GM11168 (cell line): ENCODE measurements around the gene STRBP.

ENCODE experiments used
- in situ Hi-C: fragments of 300-500 bp; cut with MboI; formaldehyde crosslinking; loops from one replicate; pipeline ENCODE4 v1.12.0; 2022; ENCODE audit warnings: low sequenced_read_pairs; ENCODE audit not compliant: unreplicated experiment

Gene STRBP

DNA sequence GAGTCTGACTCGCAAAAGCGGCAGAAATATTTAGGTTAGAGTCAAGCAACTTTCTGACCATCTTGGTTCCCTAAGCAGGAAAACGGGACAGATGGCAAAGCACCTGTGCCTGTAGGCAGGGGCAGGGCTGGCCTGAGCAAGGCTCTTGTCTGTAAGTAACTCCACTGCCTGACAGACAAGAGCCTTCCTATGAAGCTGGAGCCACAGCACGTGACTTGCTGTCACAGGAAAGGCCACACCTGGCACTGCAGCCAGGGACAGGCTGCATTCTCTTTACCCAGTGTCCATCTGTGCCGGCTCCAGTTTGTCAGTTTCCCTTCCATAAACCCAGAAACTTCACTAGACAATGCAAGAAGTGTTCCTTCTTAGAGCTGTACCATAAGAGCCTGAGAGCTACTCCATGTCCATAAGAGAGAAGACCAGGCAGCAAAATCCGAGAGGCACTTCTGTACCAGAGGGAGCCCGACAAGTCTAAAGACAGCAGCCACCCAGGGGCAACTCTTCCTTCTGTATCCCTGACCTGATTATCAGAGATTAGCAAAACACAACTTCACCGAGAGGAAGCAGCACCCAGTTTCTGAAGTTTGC lies 156.9 kb downstream of the STRBP start:
- in situ Hi-C loops, result no loop called here

DNA sequence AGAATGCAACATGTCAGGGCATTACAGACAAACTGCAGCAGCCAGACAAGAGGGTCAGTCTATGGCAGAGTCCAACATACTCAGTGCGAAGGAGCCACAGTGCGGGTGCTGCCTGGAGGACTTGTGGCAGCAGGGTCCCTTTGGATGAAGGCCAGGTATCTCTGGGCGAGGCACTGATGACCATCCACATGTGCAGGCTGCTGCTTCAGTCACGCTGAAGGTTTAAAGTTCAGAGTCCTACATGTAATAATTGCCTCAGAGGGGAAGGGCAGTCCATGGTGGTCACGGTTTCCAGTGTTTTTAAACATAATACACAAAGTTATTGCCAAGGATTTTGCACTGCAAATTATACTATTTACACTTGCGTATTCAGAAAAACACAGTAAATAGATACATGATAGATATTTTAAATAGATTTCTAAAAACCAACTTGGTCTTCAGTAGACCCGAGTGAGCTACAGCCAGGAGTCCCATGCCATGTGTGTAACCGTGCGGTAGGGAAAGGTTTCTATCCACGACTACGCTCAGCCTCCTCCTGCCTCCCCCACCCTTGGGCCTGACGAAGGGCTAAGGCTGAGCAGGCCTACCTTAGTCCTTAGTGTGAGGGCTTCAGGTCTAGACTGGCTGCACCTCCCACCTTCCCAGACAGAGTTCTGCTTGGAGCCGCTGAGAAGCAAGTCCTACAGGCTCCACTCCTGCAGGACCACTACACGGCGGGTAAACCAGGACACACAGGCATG lies 158.7 kb downstream of the STRBP start:
- in situ Hi-C loops, result no loop called here

DNA sequence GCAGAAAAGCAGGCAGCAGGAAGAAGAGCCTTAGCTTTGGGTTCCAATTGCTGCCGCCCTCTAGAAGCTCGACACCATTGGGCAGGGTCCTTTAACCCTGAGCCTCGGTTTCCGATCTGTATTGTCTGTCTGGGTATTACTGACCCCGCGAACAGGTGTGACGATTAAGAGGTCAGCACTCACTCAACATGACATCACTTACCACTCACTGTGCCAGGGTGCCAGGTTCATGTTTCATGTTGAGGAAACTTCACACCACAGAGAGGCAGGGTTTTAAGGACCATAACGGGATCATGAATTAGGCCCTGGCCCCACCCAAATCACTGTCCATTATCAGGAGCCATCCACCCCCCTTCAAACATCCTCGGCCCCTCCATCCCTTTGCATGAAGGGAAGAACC lies 159.4 kb downstream of the STRBP start:
- in situ Hi-C loops, result no loop called here

DNA sequence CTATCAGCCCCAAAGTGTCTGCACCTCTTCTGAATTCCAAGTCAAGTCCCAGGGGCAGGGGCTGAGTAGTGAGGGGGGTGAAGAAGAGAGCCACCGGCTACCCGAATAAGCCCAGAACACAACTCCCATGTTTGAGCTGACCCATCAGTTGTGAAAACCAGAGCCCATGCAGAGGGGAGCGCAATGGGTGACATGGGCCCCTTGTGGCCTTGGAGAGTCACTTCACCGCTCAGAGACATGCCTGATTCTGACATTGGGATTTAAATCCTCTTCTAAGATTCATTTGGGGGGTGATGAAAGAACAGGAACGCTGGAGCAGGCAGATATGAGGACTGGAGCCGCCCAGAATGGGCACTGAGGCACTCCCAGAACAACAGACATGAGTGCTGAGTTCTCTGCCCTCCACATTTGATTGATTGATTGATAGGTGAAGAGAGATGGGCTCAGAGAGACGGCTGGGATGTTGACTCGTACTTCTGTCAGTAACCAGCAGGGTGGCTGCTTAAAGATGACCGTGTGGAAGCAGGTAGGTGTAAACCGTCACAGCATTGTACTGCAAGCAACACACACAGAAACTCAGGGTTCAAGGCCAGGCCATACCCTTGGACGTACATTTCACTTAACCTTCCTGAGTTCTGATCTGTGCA lies 160.6 kb downstream of the STRBP start:
- in situ Hi-C loops, result no loop called here

DNA sequence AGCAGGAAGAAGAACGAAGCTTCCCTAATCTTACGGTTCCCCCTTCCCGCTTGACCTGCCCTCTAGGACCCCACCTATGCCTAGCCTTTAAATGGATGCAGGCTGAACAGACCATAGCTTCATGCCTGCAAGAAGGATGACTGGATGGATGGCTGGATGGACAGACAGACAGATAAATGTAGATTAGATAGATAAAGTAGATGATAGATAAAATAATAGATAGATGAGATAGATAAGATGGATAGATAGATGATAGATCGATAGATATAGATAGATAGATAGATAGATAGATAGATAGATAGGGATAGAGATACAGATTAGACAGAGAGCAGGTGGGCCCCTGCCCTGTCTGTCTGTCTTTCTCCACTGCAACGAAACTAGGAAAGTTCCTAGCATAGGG lies 162.9 kb downstream of the STRBP start:
- in situ Hi-C loops, result no loop called here

DNA sequence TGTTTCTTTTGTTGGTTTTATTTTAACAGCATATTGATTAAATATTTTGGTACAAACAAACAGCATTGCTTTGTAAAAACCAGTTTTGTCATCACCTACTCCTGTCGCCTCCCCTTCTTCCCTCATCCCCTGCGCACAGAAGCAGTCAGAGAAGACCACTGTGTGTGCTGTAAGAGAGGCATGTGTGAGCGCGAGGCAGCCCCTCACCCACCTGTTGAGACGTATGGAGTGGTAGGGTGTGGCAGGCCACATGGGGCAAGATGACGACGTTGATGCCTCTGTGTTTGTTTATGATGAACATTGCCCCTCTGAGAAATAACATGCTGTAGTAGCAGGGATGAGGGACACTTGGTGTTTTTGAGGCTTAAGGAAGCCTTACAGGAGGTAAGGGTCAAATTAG lies 163.6 kb downstream of the STRBP start:
- in situ Hi-C loops, result no loop called here

DNA sequence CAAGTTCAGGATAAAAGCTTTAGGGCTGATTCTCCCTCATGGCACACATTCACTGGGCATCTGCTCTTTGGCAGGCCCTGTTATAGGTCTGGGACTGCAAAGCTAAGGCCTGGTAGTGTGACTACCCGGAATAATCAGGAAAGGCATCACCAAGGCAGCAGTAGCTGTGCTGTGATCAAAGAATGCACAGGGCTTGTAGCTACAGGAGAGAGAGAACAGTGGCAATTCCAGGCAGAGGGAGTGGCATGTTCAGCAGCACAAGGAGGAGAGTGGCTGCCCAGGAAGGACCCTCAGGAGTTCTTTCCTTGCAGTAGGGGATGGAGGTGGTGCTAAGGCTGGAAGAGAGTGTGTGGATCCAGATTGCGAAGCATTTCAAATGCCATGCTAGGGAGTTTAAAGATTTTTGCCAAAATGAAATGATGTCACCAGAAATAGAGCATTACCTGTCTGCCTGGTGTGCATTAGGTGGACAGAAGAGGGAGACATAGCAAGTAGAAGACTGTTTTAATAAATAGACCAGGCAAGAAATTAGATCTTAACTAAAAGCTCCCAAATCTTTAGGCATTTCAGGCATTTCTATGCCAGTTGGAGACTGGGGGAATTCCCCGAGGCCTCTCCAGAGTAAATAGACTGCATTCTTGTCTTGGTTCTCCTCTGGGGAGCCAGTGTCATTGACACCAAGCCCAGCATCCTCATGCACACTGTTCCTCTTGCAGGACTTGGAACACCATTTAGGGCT lies 165.8 kb downstream of the STRBP start:
- in situ Hi-C loops, result no loop called here

DNA sequence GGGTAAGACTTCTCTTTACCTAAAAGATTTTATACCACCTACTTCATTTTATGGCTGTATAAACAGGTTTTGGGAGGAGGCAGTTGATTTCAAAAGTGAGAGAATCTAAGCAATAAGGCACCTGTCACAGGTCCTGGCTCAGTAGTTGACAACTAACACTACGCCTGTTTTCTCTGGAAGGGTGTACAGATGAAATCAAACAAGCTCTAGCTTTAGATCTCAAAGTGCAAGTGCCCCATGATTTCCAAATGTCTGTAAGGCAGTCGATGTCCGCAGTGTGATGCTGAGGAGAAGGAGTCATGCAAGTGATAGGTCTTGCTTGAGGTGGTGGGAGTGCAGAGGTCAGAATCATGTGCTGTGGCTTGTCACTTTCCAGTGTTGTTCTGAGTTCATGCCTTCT lies 168.8 kb downstream of the STRBP start:
- in situ Hi-C loops, result no loop called here

DNA sequence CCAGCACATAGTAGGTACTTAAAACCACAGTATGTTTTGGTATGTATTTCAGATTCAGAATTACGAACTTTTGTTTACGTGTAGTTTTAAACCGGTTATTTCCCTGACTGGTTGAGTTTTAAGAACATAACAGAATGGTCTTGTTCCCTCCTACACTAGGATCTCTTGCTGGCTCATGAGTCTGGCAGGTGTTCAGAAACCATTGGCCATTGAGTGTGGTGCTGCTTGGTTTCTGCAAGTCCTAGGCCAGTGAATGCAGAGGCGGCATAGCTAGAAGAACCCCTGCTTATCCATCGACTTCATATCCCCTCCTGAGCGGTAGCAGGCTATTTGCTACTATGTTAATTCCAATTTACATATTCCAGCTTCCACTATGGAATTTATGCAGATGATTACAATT lies 169.3 kb downstream of the STRBP start:
- in situ Hi-C loops, result no loop called here

DNA sequence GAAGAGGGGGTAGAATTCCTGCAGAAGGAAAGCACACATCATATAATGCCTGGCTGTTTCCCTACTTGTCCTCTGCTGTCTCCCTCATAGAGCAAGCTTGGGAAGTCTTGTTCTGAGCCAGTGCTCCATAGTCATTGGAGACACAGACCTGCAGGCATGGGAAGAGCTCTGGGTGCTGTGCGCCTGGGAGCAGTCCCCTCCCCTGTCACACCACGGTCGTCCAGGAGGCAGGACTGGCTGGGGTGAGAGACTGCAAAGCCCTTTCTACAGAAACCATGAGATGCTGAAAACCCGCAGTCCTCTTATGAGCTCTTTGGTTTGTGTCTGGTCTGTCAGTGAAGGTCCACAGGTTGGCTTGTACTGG lies 170.3 kb downstream of the STRBP start:
- in situ Hi-C loops, result no loop called here

DNA sequence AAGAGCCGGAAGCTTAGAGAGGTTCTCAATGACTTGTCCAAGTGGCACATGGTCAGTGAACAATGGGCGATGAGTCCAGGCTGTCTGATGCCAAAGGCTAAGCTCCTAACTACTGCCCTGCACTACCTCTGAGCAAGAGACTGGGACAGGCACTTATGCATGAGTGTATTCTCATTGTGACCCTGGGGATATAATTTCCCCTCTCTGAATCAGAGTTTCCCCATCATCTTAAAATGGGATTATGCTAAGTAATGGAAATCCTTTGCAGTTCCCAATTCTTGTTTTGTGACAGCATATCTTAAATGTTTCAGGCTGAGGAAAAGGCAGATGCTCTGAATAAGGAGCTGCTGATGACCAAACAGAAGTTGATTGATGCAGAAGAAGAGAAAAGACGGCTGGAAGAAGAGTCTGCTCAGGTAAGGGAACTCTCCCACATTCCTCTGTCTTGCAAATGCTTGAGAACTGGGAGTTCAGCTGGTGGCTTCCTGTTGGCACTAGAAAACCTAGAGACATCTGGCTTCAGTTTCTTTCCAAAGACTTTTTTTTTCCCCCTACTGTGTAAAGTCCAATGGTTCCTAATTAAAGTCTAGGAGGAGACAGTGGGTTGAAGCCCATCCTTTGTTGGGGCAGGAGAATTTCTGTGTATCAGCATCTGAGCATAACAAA lies 170.8 kb downstream of the STRBP start:
- in situ Hi-C loops, result no loop called here

DNA sequence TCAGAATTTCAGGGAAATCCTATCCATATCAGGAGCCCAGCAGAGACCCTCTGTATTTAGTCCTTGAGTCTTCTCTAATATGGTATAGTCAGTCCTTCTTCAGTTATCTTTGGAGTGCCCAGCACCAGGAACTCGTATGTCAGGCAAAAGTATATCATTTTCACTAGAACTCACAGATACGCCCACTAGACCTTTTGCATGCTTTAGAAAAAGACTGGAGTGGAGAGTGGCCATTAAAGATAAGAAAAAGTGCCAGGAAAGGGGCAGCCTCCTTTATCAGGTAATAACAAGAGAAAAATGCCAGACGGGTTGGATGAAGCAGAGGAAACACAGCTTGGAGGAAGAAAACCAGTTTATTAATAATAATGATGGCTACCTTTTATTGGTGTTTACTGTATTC lies 171.4 kb downstream of the STRBP start:
- in situ Hi-C loops, result no loop called here

DNA sequence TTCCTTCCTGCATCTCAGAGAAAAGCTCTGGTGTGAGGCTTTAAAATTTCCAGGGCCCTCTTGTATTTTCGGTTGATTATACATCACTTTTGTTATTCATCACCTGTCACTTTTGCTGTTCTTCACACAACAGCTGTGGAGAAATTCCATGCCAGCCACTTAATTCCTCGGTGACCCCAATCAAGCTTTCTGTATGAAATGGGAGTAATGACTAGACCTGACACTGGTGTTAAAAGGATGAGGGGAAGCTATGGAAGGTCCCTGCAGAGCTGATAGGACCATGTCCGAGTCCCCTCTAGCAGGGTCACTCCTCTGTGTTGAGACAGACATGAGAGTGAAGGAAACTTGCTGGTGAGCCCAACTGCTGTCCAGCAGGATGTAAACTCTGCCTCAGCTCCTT lies 175.2 kb downstream of the STRBP start:
- in situ Hi-C loops, result no loop called here

DNA sequence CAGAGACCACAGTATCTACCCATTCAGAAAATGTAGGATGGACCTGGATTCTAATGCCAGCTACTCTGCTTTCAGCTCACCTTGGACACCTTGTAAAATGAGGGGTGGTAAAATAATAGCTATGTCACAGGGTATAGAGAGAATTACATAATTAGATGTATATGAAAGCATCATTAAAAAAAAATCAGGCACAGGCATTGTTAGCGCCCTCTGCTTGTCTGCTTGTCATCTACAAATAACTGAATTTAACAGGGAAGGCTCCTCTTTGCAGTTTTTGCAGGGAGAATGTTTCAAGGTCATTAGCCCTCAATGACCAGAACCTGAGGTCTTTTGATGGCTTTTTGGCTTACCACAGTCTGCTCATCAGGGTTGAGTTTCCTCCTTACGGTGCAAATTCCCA lies 176.9 kb downstream of the STRBP start:
- in situ Hi-C loops, result no loop called here

DNA sequence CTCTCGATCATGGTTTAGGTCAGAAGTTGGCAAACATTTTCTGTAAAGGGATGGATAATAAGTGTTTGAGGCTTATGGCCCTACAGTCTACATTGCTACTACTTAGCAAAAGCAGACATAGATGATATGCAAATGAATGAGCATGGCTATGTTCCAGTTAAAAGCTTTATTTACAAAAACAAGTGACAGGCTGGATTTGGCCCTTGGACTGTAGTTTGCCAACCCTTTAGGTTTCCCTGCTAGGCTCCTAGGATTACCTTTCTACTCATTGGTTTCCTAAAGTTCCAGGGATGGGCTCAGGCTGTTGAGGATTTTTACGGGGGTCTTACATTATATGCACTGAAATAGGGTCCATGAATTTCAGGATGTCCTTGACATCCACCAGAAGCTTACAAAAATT lies 177.4 kb downstream of the STRBP start:
- in situ Hi-C loops, result no loop called here

DNA sequence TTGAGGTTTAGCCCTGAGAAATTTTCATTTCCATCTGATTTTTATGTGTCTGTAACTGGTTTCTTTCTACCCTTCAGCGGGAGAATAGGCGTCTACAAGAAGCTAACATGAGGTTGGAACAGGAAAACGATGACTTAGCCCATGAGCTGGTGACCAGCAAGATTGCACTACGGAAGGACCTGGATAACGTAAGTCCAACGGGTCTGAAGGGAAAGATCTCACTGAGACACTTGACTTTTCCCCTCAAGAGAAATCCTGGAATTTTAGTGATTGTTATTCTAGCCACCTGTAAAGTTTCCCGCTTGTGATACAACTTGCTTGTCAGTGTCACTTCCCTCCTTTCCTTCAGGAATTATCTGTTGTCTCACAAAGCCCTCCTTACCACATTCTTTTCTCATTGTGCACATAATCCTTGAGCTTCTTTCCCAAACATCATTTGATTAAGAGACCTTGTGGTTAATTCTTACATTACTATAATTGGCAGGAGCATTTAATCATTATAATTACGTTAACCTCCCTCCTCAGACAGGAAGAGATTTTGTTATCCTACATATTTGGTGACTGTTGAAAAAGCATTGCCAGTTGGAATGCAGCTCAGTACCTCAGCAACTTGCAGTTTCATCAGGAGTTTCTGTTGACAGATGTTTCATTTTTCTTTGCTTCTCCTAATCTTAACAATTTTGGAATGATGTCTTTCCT lies 178.0 kb downstream of the STRBP start:
- in situ Hi-C loops, result no loop called here

DNA sequence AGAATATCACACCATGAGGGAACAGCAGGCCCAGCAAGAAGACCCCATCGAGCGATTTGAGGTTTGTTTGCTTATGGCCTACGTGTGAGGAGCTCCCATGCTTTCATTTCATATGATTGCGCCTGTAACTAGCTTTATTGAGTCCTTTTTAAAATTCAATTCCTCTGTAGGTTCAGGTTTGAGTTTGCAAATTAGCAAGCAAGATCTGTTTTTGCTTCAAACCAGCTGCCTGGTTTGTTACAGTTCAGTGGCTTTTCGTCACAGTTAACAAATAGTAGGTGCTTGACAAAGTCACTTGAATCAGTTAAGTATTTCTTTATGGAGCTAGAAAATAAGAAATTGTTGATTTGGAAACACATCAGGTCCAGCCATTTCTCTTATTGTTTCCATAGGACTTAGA lies 178.6 kb downstream of the STRBP start:
- in situ Hi-C loops, result no loop called here

DNA sequence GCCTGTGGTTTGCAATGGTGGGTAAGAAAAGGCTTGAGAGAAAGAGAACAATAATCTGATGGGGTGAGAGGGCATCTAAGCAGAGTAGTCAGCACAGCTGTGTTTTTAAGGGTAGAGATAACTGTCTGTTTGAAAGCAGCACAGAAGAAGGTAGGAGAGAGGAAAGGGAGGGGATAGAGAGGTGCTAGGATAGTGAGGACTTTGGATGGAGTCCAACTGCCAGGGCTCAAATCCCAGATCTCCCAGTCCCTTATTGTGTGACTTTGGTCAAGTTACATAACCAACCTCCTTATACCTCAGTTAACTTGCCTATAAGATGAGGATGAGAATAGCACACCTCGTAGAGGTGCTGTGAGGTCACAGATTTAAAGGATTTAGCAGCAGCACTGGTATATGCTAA lies 179.3 kb downstream of the STRBP start:
- in situ Hi-C loops, result no loop called here

DNA sequence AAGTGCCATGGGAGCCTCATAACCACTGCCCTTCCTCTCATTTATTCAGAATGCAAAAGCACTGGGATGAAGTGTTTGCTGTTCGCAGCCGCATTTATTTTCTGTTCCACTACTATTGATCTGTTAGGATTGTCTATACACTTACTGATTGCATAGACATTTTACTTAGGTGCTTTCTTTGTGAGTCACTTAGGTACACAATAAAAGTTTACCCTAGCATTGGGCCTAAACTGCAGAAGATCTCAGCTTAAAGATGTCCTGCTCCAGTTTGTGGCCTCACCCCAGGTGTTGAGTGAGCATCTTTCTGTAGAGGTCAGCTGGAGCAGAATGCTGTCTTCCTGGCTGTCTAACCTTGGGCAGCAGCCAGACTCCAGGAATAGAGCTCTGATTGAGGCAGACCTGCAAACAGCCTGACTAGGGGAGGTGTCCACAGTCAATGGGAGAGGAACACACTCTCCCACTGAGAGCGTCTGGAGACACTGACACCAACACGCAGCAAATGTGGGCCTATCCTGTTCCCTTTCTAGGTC lies 181.0 kb downstream of the STRBP start:
- in situ Hi-C loops, result no loop called here

DNA sequence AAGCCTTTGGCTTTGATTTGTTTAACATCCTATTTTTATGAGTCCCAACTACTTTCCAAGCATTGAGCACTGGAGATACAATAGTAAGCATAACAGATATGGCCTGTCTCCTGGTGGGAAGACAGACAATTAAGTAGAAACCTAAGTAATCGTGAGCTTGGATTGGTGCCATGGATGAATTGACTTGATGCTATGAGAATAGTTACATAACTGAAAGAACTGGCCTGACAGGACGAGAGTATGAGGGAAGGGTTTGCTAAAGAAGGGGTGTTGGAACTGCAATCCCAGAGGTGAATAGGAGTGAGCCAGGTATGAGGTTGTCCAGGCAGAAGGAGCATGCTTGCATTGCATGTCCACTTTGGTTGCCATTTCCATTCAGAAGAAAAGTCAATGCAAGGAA lies 182.5 kb downstream of the STRBP start:
- in situ Hi-C loops, result no loop called here
